GM23338 (cell line): Measurements from ENCODE around the gene CEP295NL.

ENCODE experiments used
- CREB1 ChIP-seq: fragments of 250-450 bp; sonication (Bioruptor Pico); IDR thresholded peaks from 2 replicates; pipeline ENCODE4 v1.5.0; 2020; ENCODE audit warnings: low read depth, mild to moderate bottlenecking, moderate library complexity
- CTCF ChIP-seq, 2 experiments: fragments of 200-600 bp in 1 of 2; sonication (generic) in 1 of 2; conservative IDR thresholded peaks; 2 replicates each; pipeline versions ENCODE4 v1.5.1 to v1.6.1; 2016 to 2017; ENCODE audit warnings: antibody characterized with exemption in 2 of 2, low read depth in 2 of 2, mild to moderate bottlenecking in 2 of 2, moderate library complexity in 1 of 2
- ETS1 ChIP-seq: IDR thresholded peaks from 2 replicates; pipeline ENCODE4 v1.6.1; 2016; ENCODE audit warnings: antibody characterized with exemption
- EZH2 ChIP-seq: fragments of 200-600 bp; sonication (generic); IDR thresholded peaks from one replicate; pipeline ENCODE4 v1.8.0; 2017; ENCODE audit warnings: antibody characterized with exemption, mild to moderate bottlenecking, low read depth; ENCODE audit not compliant: unreplicated experiment
- EZH2phosphoT487 ChIP-seq: fragments of 200-600 bp; sonication (generic); IDR thresholded peaks from one replicate; pipeline ENCODE4 v1.8.1; 2018; ENCODE audit warnings: antibody characterized with exemption; ENCODE audit not compliant: unreplicated experiment
- POLR2AphosphoS5 ChIP-seq: IDR thresholded peaks from 2 replicates; pipeline ENCODE4 v1.6.1; 2016; ENCODE audit warnings: antibody characterized with exemption, low read depth
- REST ChIP-seq: IDR thresholded peaks from one replicate; pipeline ENCODE4 v1.6.1; 2018; ENCODE audit warnings: antibody characterized with exemption; ENCODE audit not compliant: unreplicated experiment
- ZNF114 ChIP-seq: fragments of 250-450 bp; sonication (Bioruptor Pico); IDR thresholded peaks from 2 replicates; pipeline ENCODE4 v1.5.0; 2020; ENCODE audit warnings: mild to moderate bottlenecking, moderate library complexity
- ZNF331 ChIP-seq: fragments of 250-450 bp; sonication (Bioruptor Pico); IDR thresholded peaks from 2 replicates; pipeline ENCODE4 v1.5.0; 2020; ENCODE audit warnings: low read depth, mild to moderate bottlenecking, moderate library complexity

- no peak for TF ChIP-seq ETS1
- no peak for TF ChIP-seq CTCF (conservative IDR thresholded peaks at IDR 0.05; ENCODE audit: low read depth in 2 of 2)
- no peak for TF ChIP-seq POLR2AphosphoS5
- TF ChIP-seq EZH2phosphoT487 = no peak
- no peak for TF ChIP-seq REST
- TF ChIP-seq EZH2 = no peak
- no peak for TF ChIP-seq ZNF331 (CRISPR knock-in tag)
- TF ChIP-seq CREB1 (CRISPR knock-in tag) = no peak
- no peak for TF ChIP-seq ZNF114 (CRISPR knock-in tag)
Observed at GRCh38 chr17:78924481-78925151, 21.6 kb upstream of the CEP295NL start.
